HG02938 (cell line): ENCODE results near the gene C12orf56.
"Not testable (repeated sequence)": the region's sequence is repeated elsewhere in the genome, so short reads cannot be mapped to it uniquely, and the experiment has no call there.

Experiments
- ATAC-seq: cut with Tn5 transposase; IDR thresholded peaks from one replicate; pipeline ENCODE4 v1.9.1; 2021; ENCODE audit warnings: mild to moderate bottlenecking, moderate library complexity; ENCODE audit not compliant: unreplicated experiment

Gene C12orf56

DNA sequence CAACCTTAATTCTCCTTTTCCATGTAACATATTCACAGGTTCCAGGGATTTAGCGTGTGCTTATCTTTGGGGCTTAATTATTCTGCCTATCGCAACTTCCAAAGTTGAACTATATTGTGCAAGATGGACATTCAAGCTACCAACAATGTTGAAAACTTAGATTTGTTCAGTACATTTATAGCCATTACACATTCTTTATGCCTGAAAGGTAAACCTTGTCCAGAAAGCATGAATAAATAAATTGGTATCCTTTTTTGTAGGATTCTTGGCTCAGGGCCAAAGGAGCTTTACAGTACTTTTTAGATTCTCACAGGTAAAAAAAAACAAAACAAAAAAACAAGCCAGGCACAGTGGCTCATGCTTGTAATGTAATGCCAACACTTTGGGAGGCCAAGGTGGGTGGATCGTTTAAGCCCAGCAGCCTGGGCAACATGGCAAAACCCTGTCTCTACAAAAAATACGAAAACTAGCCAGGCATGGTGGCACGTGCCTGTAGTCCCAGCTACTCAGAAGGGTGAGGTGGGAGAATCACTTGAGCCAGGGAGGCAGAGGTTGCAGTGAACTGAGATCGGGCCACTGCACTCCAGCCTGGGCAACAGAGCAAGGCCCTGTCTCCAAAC lies 3.3 kb downstream of the C12orf56 start:
- no peak for ATAC-seq

DNA sequence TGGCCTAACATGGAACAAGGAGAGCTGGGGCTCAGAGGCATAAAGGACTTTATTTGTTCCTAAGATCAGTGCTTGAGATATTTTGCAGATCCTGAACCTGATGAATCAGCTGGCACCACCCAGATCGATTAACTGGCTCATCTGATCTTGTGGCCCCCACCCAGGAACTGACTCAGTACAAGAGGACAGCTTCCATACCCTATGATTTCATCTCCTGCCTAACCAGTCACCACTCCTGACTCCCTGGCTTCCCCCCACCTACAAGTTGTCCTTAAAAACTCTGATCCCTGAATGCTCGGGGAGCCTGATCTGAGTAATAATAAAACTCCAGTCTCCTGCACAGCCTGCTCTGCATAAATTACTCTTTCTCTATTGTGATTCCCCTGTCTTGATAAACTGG lies 5.1 kb downstream of the C12orf56 start:
- no peak for ATAC-seq

DNA sequence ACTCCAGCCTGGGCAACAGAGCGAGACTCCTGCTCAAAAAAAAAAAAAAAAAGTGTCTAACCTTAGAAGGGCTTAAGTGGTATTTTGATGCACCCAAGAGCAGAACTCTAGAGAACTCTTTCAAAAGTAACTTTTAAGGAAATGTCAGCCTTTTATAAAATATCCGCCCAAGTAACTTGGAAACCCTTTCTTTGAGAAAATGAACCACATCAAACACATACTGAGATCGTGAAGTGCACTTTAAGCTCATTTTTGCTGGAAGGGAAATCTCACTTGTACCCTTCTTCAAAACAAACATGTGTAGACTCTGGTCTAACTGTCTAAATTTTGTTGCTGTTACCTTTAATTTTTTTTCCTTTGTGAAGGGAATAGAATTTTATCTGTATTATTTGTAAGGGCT lies 5.5 kb downstream of the C12orf56 start:
- ATAC-seq = no peak

DNA sequence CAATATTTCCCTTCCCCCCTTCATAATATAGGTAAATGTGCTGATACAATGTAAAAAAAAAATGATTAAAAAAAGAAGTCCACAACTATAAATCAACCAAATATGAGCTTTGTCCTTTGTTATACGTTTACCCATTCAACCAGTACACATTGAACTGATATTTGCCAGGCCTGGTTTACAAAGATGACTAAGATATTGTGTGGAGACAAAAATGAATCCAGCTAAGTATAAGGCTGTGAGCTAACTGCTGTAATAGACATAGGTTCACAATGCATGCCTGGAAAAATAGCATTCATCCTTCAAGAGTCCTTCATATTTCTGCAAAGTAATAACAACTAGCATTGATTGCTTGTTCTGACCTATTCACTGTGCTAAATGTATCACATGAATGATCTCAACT lies 6.9 kb downstream of the C12orf56 start:
- ATAC-seq = no peak

DNA sequence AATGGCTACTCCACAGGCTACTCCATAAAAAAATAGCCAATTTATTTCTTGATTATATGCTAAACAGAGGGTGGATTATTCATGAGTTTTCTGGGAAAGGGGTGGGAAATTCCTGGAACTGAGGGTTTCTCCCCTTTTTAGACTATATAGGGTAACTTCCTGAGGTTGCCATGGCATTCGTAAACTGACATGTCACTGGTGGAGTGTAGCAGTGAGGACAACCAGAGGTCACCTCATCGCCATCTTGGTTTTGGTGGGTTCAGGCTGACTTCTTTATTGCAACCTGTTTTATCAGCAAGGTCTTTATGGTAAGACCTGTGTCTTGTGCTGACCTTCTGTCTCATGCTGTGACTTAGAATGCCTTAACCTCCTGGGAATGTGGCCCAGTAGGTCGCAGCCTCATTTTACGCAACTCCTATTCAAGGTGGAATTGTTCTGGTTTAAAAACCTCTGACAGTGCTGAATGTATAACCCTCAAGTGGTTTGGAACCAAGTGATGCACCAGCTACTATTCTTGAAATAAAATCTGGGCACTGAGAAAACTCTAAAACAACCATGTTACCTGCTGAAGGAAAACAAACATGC lies 27.7 kb downstream of the C12orf56 start:
- ATAC-seq = no peak

DNA sequence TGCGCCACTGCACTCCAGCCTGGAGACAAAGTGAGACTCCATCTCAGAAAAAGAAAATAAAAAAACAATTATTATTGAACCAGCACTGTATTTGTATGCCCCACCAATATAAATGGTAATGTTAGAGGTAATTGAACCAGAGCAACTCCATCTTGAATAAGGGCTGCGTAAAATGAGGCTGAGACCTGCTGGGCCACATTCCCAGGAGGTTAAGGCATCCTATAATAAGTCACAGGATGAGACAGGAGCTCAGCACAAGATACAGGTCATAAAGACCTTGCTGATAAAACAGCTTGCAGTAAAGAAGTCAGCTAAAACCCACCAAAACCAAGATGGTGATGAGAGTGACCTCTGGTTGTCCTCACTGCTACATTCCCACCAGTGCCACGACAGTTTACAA lies 29.4 kb downstream of the C12orf56 start:
- not testable (repeated sequence) for ATAC-seq

DNA sequence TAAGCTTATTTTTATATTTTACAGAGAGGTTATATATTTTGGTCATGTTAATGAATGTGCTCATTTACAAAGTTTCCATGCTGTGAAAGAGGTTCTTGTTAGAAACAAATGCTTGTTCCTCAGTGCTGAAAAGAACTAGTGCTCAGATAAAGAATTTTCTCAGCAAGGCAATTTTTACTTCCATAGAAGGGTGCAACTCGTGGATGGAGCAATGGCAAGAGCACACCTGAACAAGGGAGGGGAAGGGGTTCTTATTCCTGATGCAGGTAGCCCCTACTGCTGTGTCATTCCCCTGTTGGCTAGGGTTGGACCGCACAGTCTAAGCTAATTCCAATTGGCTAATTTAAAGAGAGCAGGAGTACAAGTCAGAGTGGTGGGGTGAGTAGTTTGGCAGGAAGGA lies 34.3 kb downstream of the C12orf56 start:
- not testable (repeated sequence) for ATAC-seq

DNA sequence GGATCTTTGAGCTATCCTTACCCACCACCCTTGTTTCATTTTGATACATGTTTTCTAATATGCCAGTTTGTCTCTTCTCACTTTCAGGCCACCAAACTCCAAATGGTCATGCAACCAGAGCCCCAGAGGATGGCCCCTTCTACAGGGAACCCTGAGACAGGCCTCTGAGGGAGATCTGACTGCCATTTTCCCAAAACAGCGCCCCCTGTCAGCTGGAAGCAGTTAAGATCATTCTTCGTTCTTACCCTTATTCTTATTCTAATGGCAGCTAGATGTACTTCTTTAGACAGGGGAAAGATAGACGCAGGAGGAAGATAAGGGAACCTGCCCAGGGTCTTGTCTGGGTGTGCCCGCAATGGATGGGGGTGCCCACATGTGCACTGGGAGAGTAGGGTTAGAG lies 38.4 kb downstream of the C12orf56 start:
- no peak for ATAC-seq

DNA sequence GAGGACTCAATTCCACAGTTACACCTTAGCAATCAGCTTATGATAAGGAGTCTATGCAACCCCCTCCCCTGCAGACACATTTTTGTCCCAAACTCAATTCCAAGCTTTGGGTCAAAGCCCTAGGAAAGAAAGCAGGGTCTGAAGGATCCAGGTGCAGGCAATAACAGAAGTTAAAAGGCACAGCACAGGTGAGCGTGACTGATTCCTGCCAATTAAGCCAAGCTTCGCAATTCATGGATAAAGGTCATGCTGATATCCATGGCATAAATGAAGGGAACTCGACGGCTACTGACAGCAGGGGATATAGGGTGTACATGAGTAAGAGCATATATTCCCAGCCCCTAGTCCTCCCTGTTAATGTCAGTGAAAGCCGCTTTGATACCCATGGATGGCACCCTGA lies 39.3 kb downstream of the C12orf56 start:
- ATAC-seq = no peak

DNA sequence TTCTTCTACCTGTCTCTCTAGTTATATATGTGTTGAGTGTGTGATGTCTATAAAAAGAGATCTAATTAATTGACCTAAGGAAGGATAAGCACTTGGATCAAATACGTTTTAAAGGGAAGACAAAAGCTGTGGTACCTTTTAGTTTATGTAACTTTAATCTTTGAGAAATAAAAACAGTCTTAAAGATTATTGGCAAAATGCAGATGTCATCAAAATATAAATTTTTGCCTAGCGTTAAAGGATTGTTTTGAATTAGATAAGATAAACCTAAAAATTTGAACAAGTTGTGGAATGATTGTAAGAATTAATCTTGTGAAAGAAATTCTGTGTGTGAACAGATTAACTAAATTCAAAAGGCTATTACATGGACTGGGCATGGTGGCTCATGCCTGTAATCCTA lies 42.9 kb downstream of the C12orf56 start:
- no peak for ATAC-seq

DNA sequence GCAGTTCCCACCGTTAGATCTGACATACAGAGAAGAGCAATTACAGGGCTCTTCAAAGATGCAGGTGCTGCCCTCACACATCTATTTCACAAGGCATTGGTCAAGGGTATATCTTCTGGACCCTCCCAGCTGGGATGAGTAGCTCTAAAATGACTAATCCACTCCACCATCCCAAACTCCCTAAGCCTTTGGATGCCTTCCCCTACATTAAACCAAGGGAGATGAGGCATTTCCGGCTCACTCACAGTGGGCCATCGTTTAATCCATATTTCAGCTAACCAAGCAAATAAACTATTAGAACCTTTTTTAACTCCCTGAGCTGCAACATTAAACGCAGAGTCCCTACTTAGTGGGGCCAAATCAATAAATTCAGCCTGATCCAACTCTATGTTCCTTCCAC lies 45.9 kb downstream of the C12orf56 start:
- ATAC-seq = not testable (repeated sequence)

DNA sequence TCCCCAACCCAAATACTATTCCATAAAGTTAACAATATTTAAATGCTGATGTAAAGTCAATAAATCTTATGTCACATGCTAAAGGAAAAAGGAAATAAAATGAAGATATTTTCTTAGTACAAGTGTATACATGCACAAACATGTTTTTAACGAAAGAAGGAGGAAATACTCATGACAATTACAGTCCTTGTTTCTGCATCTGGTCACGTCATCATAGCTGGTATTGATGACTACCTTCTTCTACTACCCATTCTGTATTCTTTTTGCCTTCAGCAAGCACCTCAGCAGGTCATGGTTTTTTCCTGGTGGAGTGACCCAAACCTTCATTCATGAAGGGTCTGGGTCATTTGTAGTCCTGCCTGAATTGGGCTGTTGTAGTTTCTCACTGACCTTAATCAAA lies 50.0 kb downstream of the C12orf56 start:
- not testable (repeated sequence) for ATAC-seq

DNA sequence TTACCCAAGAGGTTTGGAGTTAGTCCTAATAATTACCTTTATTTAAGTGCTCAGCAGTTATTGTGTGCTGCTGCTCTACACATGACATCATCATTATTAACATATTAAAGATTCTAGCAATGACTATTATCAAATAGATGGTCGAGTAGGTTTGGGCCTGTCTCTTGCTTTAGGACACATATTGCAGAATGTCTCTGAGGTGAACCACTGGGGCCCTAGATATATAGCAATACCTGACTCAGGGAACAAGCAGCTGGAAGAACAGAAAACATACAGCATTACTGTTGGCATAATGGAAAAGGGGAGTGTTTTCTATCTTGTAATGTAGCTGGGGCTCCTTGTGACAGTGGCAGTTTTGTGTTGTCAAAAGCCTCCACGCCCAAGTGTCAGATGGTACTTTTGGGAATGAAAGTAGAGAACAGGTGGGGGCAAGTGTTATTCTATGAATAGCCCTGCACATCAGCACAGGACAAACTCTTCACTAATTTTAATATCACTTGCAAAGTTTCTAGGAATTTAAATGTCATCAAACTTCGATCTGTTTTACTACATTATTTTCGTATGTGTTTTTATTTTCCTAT lies 54.6 kb downstream of the C12orf56 start:
- no peak for ATAC-seq

DNA sequence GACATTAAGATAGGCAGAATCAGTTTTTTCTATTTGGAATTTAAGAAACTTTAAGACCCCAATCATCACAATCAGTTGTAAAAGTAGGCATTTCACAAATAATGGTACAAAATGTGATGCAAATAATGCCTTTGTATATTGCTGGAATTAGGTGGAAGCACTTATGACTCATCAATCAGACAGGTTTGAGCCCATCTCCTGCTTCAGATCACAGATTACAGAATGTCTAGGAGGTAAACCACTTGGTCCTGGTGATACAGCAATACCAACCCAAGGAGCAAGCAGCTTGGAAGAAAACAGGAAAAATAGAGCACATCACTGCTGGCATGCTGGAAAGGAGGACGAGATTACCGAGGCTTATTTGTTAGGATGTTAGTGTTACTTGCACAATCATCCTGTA lies 57.6 kb downstream of the C12orf56 start:
- ATAC-seq = no peak

DNA sequence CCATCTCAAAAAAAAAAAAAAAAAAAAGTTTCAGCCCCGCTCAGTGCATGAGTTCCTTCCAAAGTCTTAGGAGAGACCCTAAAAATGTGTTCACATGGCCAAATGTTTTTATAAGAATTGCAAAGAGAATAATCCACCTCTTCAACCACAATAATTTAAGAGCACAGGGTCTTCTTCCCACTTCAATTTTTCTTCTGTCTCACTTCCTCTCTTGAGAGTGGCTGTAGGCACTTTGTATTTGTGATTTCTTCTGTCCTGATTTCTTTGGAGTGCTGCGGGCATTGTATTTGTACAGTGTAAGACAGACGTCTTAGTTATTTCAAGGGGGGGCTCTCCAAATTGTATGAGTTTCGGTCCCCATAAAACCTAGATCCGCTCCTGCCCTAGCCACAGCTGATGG lies 58.3 kb downstream of the C12orf56 start:
- ATAC-seq = no peak

DNA sequence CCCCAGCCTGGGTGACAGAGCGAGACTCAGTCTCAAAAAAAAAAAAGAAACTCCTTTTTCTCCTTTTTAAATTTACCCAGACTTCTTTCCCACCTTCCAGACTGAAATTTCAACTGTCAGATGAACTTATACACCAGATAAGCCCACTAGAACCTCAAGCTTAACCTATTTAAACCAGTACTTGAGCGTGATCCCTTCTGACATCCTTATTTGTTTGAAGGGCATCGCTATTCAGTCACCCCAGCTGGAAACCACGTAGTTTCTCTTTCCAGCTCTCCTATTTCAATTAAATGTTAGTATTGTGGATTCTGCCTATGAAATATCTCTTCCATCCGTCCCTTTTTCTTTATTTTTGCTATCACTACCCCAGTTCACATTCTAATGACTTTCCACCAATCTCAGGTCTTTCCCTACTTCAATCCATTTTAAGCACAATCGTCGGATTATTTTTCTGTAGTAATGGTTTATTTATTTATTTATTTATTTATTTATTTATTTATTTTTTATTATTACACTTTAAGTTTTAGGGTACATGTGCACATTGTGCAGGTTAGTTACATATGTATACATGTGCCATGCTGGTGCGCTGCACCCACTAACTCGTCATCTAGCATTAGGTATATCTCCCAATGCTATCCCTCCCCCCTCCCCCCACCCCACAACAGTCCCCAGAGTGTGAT lies 61.4 kb downstream of the C12orf56 start:
- ATAC-seq = not testable (repeated sequence)

DNA sequence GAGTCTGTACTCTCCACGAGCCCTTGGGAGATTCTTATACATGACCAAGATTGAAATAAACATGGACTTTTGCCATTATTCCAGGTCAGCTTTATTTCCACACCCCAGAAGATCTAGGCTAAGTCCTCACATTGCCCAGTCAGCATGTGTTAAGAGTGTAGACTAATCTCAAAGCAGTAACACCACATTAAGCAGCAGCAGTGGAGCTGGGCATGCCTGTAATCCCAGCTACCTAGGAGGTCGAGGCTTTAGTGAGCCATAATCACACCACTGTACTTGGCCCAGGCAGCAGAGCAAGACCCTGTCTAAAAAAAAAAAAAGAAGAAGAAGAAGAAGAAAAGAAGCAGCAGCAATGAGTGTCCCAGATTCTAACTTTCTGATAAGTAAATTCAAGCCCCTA lies 65.5 kb downstream of the C12orf56 start:
- ATAC-seq = no peak

DNA sequence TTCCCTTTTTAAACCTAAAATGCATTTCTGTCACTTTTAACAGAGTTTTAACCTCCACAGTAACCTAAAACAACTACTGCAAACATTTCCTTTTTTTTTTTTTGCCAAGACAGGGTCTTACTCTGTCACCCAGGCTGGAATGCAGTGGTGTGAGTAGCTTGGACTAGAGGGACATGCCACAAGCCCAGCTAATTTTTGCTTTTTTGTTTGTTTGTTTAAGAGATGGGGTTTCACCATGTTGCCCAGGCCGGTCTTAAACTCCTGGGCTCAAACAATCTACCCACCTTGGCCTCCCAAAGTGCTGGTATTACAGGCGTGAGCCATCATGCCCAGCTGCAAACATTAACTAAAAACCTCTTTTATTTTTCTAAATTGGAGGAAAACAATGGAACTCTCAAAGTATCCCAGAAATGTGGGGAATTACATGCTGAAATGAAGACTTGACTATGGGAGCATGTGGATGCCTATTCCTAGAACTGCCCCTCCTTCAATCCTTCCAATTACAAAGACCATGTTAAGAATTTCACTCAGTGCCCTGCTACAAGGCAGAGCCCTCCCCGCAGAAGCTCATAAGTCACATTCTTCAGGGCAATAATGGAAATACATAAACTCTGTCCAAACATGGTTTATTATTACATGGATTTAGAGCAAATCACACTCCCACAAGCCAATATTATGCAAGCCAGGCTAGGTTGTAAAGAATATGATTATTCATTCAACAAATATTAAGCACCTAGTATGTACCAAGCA lies 66.9 kb downstream of the C12orf56 start:
- no peak for ATAC-seq

DNA sequence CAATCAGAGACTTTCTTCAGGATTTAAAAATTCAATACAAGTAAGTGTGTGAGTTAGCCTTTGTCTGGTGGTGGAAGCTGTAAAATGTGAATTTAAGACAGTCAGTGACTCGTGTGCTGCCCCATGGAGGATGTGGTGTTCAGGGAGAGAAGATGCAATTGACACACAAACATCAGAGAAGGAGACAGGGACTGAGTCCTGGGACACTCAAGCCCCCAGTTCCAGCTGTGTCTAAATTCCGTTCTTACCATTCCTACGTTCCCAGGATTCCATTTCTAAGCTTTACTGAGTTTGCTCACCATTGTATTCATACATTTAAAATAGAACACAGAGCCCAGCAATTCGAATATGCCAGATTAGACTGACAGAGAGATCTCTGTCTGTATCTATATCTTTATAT lies 67.6 kb downstream of the C12orf56 start:
- no peak for ATAC-seq

DNA sequence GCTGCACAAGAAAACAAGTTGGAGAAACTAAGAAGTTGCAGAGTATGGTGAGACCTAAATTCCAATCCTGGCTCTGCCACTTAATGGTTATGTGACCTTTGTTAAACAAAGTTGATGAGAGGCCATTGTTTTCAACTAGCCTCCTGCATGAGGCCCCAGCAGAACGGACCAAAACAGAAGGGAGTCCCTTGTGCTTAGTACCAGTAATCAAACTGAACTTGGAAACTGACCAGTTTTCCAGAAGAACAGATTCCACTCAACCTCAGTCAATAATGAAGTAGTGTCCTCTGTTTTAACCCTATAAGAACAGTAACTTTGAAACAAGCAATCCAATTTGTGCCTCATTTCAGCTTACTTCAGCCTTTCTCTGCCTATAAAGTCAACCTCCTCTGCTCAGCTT lies 69.9 kb downstream of the C12orf56 start:
- ATAC-seq = no peak

DNA sequence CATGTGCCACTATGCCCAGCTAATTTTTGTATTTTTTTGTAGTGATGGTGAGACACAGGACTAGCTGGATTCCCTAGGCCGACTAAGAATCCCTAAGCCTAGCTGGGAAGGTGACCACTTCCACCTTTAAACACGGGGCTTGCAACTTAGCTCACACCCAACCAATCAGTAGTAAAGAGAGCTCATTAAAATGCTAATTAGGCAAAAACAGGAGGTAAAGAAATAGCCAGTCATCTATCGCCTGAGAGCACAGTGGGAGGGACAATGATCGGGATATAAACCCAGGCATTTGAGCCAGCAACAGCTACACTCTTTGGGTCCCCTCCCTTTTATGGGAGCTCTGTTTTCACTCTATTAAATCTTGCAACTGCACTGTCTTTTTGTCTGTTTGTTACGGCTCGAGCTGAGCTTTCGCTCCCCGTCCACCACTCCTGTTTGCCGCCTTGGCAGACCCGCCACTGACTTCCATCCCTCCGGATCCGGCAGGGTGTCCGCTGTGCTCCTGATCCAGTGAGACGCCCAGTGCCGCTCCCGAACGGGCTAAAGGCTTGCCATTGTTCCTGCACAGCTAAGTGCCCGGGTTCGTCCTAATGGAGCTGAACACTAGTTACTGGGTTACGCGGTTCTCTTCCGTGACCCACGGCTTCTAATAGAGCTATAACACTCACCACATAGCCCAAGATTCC lies 70.9 kb downstream of the C12orf56 start:
- not testable (repeated sequence) for ATAC-seq
